GM18526 (cell line): ENCODE results near the gene SHANK1.

ENCODE experiments used
- POLR2A ChIP-seq: IDR thresholded peaks from 3 replicates; pipeline ENCODE4 v1.6.1; 2011; ENCODE audit not compliant: insufficient read length; ENCODE audit errors: extremely low read depth

Gene SHANK1

DNA sequence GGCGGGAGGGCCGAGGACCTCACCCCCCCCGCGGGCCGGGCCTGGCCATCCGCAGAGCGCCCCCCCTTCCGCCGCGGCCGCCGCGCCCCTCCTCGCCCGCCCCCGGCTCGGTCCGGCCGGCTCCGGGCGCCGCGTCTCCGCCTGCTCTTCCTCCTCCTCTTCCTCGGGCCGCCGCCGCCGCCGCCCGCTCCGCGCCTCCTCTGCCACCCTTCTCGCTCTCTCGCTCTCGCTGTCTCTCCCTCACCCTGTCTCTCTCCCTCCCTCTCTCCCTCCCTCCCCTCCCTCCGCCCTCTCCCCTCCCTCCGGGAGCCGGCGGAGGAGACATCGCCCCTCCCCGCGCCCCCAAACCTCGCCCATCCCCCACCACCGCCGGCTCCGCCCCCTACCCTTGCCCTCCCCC is at the start of gene SHANK1:
Gene SHANK1, minus strand, starts transcription at position 237 of the 400 bp plus-strand sequence. CDS start 2,883 bp downstream, outside the sequence.
- no peak for TF ChIP-seq POLR2A

DNA sequence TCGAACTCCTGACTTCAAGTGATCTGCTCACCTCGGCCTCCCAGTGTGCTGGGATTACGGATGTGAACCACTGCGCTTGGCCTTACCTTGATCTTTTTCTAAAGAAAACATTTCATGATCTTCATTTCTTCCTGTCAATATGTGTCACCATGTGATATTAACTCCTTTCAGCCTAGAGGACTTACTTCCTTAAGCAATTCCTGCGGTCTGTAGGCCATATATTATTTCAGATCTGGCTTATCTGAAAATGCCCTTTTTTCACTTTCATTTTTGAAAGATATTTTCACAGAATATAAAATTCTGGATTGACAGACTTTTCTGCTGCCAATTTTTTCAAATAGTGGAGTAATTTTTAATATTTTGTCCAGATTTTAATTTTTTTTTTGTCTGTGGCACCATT is 48.7 kb upstream of the SHANK1 start:
- no peak for TF ChIP-seq POLR2A

DNA sequence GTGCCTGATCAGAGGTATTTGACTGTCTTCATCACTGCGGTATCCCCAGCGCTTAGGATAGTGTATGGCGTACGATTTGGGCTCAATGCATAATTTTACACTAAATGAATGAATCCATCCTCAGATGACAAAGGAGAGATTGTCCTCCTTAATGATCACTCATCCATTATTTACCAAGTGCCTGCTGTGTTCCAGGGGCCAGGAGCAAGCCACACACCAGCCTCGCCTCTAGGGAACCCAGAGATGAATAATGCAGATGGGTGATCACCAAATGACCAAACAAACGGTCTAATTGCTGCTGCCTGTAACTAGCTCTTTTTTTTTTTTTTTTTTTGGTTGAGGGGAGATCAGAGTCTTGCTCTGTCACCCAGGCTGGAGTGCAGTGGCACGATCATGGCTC is 44.8 kb upstream of the SHANK1 start:
- no peak for TF ChIP-seq POLR2A

DNA sequence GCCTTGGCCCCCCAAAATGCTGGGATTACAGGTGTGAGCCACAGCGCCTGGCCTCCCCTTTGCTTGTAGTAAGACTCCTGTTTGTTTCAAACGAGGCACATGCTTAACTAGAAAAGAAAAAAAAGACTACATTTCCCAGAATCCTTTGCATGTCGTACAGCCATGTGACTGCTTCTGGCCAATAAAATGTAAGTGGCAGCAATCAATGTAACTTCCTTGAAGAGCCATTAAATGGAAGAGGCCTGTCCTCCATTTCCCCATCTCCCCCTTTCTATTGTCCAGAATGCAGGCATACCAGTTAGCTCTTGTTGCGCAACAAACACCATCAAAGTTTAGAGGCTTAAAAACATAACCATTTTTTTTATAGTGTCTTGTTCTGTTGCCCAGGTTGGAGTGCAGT is 40.3 kb upstream of the SHANK1 start:
- no peak for TF ChIP-seq POLR2A

DNA sequence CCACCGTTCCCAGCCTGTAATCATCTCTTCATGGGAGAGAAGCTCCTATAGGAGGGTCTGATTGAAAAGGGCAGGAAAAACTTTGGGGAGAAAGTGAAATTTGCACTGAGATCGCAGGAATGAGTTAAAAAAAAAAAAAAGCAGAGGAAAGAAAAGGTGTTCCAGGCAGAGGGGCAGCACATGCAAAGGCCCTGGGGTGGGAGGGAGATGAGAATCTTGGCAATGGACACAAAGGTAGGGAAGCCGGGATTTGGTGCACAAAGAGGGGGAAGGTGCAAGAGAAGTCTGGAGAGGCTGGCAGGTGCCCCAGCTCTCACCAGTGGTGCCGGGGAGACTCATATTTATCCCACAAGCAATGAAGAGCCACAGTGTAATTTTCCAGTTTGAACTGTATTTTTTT is 34.3 kb upstream of the SHANK1 start:
- TF ChIP-seq POLR2A, result no peak

DNA sequence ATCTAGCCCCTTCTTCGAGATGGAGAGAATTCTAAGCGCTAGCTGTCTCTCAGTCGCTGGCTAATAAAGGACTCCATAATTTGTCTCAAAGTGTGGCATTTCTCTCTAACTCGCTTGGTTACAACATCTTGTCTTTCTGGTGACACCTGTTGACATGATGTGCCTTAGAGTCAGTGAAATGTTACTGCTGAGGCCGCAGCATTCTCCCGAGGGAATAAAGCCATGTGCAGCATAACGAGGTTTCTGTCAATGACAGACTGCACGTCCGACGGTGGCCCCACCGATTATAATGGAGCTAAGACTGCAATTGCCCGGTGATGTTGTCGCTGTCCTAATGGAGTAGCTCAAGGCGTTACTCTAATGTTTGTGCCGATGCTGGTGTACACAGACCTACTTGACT is 30.4 kb upstream of the SHANK1 start:
- no peak for TF ChIP-seq POLR2A

DNA sequence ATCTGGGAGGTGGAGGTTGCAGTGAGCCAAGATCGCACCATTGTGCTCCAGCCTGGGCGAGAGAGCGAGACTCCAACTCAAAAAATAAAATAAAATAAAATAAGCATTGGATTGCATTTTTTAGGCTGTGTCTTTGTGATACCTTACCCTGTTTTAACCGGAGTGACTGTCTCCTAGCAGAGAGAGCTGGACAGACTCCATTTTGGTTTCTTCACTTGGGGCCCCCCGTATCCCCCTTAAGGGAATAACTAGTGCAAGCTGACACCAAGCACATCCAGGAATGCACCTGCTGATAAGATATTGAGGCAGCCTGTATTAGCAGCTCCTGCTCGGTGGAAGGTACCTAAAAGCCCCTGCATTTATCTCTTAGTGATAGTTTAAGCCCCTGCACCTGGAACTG is 29.9 kb upstream of the SHANK1 start:
- no peak for TF ChIP-seq POLR2A

DNA sequence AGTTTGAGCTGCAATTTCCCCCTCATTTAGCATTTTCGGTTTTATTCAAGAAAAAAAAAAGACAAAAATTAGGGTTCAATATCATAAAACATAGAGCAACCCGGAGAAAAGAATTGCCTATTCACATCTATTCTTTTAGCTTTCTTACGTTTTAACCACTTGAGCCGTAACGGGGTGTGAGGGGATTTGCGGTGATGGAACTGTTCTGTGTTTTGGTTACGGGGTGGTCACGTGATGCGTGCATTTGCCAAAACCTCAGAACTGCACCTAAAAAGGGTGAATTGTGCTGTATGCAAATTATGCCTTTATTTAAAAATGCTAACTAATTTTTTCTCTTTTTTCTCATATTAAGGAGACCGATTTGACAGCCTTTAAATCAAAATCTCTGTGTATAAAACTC is 25.6 kb upstream of the SHANK1 start:
- no peak for TF ChIP-seq POLR2A

DNA sequence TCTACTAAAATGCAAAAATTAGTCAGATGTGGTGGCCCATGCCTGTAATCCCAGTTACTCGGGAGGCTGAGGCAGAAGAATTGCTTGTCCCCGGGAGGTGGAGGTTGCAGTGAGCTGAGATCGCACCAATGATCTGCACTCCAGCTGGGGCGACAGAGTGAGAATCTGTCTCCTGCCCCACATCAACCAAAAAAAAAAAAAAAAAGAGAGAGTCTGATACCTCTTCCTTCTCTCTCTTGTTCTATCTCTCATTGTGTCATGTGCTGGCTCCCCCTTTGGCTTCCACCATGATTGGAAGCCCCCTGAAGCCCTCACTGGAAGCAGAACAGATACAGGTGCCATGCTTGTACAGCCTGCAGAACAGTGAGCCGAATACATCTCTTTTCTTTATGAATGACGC is 23.9 kb upstream of the SHANK1 start:
- no peak for TF ChIP-seq POLR2A

DNA sequence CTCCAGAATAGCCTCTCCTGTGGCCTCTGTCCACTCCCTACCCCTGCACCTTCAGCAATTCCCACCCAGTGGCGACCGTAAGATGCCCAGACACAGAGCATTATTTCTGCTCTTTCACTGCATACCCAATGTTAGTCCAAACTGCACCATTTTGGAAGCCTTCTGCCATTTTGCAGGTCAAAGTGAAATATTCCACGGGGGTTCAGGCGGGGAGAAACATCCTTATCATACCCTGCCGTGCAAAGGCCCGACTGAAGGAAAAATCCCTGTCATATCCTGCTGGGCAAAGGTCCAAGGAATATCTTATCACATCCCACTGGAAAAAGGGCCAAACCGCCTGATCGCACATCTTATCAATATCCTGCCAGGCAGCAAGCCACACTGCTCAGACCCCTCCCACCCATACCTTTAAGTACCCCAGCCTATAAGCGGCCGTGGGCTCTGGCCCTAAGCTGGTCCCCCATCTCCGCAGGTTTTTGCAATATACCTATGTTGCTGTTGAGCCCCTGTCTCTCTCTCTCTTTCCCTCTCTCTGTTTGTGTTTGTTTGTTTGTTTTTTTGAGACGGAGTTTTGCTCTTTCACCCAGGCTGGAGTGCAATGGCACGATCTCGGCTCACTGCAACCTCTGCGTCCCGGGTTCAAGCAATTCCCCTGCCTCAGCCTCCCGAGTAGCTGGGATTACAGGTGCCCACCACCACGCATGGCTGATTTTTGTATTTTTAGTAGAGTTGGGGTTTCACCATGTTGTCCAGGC is 21.8 kb upstream of the SHANK1 start:
- TF ChIP-seq POLR2A, result no peak

DNA sequence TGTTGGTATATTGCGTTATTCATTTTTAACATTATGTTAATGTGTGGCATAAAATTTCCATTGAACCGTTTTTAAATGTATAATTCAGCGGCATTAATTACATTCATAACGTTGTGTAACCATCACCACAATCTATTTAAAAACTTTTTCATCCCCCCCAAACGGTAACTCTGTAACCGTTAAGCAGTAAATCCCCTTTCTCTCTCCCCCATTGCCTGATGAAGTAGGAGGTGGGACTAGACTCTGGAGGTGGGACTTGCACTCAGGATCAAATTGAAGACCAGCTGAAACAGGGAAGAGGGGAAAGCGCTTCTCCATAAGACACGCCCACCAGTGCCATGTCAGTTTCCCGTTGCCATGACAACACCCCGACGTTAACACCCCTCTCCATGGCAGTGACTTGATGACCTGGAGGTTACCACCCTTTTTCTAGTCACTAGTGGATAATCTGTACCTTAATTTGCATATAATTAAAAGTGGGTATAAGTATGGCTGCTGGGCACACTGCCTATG is 20.4 kb upstream of the SHANK1 start:
- no peak for TF ChIP-seq POLR2A

DNA sequence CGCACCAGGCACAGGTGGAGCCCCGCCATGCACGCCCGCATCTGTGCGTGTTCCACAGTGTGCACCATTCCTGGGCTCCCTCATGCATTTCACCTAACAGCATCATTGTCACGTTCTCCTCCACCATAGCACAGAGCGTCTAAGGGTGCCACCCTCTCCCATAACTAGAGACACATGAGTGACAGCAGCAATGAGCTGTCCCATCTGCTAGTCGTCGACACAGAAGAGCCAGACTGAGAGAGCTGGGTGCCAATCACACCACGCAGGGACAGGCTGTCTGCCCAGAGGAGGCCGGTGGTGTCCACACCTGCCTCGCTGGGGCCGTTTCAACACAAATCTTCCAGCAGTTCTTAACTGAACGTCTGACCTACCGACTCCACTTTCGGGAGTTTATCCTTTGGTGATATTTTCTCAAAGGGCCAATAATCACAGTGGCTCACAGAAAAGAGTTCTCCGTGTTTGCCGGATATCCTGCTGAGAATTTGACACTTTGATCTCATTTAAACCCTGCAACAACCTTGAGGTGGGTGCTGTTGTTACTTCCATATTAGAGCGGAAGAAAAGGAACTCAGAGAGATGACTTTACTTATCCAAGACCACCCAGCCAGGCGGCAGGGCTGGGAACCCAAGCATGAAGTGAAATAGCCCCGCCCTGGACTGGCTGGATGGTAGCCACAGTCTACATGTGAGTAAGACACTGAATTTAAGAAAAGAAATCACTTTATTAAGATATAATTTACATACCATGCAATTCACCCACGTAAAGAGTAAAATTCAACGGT is 19.7 kb upstream of the SHANK1 start:
- TF ChIP-seq POLR2A, result no peak

DNA sequence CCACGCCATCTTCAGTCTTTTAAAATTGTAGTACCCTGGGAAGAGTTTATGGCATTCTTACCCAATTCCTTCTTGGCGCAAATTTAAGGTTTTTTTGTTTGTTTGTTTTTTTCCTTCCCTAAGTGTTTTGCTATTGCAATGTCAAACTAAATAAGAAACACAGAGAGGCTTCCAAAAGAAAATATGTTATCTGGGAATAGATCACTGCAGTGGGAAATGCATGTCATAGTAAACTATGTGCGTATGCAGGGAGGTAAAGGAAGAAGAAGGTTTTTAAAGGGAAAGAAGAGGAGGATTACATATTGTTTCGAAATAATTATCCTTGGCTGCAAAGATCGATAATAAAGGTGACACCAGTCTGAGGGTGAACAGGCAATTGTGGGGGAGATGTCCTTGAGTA is 16.7 kb upstream of the SHANK1 start:
- TF ChIP-seq POLR2A, result no peak

DNA sequence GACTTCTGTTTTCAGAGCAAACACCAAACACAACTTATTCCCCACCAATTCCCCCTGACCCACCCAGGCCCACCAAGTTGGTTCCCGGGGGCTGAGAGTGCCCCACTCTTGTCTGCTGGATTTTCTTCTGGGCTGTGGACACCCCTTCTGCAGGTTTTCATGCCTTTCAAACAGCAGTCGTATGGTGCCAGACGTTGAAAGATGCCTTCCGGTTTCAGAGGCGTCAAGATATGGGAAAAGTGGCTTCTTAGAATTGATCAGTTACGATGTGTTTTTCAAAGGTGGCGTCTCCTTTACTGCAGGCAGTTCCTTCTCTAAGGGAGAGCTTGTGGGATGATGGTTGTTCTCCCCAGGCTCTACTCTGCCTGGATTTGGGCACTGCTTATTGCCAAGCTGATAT is 16.3 kb upstream of the SHANK1 start:
- no peak for TF ChIP-seq POLR2A

DNA sequence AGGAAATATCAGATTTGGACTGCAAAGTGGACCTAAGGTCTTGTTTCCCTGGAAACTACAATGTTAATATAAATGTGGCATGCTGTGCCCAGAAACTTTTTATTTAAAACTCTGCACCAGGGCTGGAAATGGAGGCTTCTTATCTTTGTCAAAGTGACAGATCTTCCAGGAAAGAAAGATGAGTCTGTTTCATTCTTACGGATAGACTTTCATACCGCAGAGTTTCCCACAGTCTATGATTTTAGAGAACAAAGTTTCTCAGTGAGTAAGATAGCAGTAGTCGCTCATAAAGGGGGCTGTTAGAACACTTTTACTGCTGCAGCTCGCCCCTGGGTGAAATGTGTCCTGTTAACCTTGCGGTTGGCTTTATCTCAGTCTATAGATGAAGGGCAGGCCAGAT is 10.3 kb upstream of the SHANK1 start:
- no peak for TF ChIP-seq POLR2A

DNA sequence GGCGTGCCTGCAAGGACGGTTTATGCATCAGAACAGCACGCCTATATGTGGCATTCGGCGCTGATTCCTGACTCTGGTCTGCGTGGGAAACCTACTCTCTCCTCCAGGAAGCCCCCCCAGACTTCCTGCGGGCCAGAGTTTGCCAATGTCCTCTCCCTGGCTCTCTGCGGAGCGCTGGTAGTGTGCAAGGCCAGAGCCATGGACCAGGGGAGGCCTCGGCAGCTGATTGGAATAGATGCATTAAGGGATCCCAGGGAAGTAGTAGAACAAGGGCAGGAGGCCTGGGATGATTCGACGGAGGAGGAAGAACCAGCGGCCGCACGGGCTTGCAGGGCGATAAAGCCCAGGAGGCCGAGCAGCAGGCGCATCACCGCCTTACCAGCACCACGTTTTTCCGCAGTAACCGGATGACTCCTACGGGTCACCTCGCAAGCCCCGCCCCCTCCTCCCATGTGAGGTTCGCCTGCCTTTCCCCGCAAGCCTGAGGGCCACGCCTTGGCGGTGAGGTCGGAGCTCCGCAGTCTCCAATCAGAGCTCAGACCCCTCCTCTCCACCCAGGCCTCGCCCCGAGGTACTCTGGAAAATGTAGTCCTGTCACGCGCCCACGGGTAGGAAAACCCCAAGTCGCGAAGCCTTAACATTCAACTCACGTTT is 8.6 kb upstream of the SHANK1 start:
- TF ChIP-seq POLR2A, result no peak
